Chondrocyte (in vitro differentiated cells): Measurements from ENCODE around the gene UROD. TPM values are rescaled to one million over a fixed set of nuclear protein-coding genes. Genes with fewer than 3 reads are reported as not detected.

ENCODE experiments used
- DNase-seq: peaks from one replicate; pipeline ENCODE4 v3.0.0; 2021; ENCODE audit warnings: mixed read lengths, low spot score
- H3K27ac Mint-ChIP-seq: one replicate; pipeline ENCODE4 v1.8.0; 2021; ENCODE audit warnings: mild to moderate bottlenecking, moderate library complexity, mixed read lengths; ENCODE audit not compliant: unreplicated experiment
- H3K27me3 Mint-ChIP-seq: 2 replicates; pipeline ENCODE4 v1.8.0; 2021; ENCODE audit warnings: low read depth, mixed read lengths
- H3K36me3 Mint-ChIP-seq: 2 replicates; pipeline ENCODE4 v1.8.0; 2021; ENCODE audit warnings: low read depth, mixed read lengths
- H3K4me1 Mint-ChIP-seq: 2 replicates; pipeline ENCODE4 v1.8.0; 2021; ENCODE audit warnings: low read depth, mild to moderate bottlenecking, mixed read lengths
- H3K4me3 Mint-ChIP-seq: one replicate; pipeline ENCODE4 v1.8.0; 2021; ENCODE audit warnings: mild to moderate bottlenecking, moderate library complexity, mixed read lengths; ENCODE audit not compliant: unreplicated experiment
- H3K9me3 Mint-ChIP-seq: 2 replicates; pipeline ENCODE4 v1.8.0; 2021; ENCODE audit warnings: low read depth, mixed read lengths
- total RNA-seq: library from RNA; stranded (reverse); gene quantifications from 3 replicates; pipeline ENCODE4 v1.2.1, GENCODE V29; 2021
- TF ChIP-seq, protein P1 (sequence below): fragments of 200-600 bp; sonication (generic); IDR thresholded peaks from 2 replicates; pipeline ENCODE4 v1.5.0; 2021; ENCODE audit warnings: antibody characterized with exemption, mild to moderate bottlenecking, moderate library complexity

The UROD gene
- total RNA-seq, 1 donor from 2014 or later: 99.7 TPM

DNA sequence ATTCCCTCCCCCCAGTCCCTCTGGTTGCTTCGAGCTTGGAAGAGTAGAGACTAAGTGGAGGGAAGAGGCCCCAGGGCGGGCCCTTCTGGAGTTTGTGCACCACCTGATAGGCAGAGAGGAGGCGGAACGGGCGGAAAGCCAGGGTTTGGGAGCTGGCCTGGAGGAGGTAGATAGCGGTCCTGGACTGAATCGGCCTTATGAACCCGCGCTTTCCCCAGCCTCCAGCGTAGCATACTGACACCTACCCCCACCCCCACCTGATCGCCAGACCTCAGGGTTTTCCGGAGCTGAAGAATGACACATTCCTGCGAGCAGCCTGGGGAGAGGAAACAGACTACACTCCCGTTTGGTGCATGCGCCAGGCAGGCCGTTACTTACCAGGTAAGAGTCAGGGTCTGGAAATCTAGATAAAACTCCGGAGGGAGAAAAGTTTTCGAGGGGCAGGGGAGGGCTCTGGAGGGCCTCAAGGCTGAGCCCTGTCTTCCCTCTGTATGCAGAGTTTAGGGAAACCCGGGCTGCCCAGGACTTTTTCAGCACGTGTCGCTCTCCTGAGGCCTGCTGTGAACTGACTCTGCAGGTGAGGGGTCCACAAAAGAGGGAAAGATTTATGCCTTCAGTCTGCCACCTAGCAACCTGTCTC, 705 bp downstream of the UROD start:
- TF ChIP-seq, protein P1, sequence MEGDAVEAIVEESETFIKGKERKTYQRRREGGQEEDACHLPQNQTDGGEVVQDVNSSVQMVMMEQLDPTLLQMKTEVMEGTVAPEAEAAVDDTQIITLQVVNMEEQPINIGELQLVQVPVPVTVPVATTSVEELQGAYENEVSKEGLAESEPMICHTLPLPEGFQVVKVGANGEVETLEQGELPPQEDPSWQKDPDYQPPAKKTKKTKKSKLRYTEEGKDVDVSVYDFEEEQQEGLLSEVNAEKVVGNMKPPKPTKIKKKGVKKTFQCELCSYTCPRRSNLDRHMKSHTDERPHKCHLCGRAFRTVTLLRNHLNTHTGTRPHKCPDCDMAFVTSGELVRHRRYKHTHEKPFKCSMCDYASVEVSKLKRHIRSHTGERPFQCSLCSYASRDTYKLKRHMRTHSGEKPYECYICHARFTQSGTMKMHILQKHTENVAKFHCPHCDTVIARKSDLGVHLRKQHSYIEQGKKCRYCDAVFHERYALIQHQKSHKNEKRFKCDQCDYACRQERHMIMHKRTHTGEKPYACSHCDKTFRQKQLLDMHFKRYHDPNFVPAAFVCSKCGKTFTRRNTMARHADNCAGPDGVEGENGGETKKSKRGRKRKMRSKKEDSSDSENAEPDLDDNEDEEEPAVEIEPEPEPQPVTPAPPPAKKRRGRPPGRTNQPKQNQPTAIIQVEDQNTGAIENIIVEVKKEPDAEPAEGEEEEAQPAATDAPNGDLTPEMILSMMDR: no peak
- Mint-ChIP-seq H3K4me3 (peak overlapping the region; percentile 88), H3K36me3 (peaks cover 13% of the 10 kb centered on the region), H3K9me3 (no peaks in the 10 kb centered on the region), H3K27ac (peak overlapping the region; percentile 96), H3K27me3 (no peaks in the 10 kb centered on the region), H3K4me1 (peaks cover 51% of the 10 kb centered on the region)
- no peak for DNase-seq

DNA sequence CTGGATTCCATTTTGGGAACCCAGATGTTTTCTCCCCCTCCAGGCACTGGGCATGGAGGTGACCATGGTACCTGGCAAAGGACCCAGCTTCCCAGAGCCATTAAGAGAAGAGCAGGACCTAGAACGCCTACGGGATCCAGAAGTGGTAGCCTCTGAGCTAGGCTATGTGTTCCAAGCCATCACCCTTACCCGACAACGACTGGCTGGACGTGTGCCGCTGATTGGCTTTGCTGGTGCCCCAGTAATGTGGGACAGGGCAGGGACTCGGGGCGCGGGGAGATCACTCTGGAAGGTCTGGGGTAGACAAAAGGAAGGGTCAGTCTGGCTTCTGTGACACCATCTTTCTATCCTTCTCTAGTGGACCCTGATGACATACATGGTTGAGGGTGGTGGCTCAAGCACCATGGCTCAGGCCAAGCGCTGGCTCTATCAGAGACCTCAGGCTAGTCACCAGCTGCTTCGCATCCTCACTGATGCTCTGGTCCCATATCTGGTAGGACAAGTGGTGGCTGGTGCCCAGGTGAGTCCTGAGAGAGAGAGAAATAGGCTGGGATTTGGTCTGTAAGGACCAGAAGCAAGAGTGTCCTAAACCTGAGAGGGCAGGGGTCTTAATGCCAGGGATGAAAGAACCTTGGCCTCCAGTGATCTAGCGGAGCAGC, 1.6 kb downstream of the UROD start:
- Mint-ChIP-seq H3K4me3 (peak overlapping the region; percentile 5), H3K27me3 (no peaks in the 10 kb centered on the region), H3K4me1 (peaks cover 51% of the 10 kb centered on the region), H3K36me3 (peaks cover 8% of the 10 kb centered on the region), H3K27ac (no peak overlapping the region), H3K9me3 (no peaks in the 10 kb centered on the region)
- no peak for DNase-seq
- TF ChIP-seq, protein P1: no peak

DNA sequence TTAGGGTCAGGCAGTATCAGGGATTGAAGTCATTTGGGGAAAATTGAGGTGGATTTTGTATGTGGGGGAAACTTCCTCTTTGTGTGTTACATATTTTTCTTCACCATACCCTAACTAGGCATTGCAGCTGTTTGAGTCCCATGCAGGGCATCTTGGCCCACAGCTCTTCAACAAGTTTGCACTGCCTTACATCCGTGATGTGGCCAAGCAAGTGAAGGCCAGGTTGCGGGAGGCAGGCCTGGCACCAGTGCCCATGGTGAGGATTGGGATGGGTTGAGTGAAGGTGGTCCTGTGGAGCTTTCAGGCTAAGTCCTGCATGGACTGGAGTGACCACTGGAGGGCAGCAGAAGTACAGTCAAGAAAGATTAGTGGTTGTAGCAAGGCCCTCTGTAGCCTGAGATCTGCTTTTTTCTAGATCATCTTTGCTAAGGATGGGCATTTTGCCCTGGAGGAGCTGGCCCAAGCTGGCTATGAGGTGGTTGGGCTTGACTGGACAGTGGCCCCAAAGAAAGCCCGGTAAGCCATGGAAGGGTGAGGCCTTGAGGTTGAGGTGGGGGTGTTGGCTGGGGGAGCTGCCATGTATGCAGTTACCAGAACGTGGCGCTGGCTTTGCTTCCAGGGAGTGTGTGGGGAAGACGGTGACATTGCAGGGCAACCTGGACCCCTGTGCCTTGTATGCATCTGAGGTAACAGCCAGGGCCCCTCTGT, 2.4 kb downstream of the UROD start:
- Mint-ChIP-seq H3K27ac (peak overlapping the region; percentile 6), H3K9me3 (no peaks in the 10 kb centered on the region), H3K36me3 (peaks cover 2% of the 10 kb centered on the region), H3K4me1 (peaks cover 45% of the 10 kb centered on the region), H3K27me3 (no peaks in the 10 kb centered on the region), H3K4me3 (peak overlapping the region; percentile 52)
- TF ChIP-seq, protein P1: peak; percentile 93
- DNase-seq: no peak

DNA sequence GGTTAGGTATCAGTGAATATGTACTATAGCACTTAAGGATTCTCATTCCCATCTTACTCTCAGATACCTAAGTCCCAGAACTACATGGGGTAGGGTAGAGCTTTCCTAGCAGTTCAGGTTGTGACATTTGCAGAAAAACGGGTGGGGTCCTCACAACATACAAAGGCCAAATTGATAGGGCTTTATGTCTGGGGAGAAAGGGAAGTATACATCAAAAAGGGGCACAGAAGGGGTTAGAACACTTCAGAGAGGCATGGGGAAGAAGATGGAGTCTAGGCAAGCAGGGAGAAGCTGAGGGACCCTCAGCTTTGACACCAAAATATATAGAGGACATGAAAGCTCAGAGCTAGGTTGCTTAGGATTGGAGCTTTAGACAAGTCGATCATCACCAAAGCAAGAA, 3.6 kb downstream of the UROD start:
- H3K9me3 Mint-ChIP-seq: no peaks in the 10 kb centered on the region

More for the DNA sequence above, 3.6 kb downstream of the UROD start:
- no peak for DNase-seq
- TF ChIP-seq, protein P1: no peak
- Mint-ChIP-seq H3K4me3 (no peak overlapping the region), H3K27me3 (no peaks in the 10 kb centered on the region), H3K4me1 (peaks cover 36% of the 10 kb centered on the region), H3K27ac (no peak overlapping the region), H3K36me3 (peaks cover 2% of the 10 kb centered on the region)
